Loucy (cell line): ENCODE data around the gene SLC6A2.
A peak's percentile ranks its signal among the peaks of the same experiment; 100 is the strongest.

Source experiments
- H2AFZ ChIP-seq: fragments of 200-600 bp; sonication (generic); 2 replicates; pipeline ENCODE4 v1.6.0; 2016; ENCODE audit warnings: antibody characterized with exemption, mild to moderate bottlenecking, low read length, moderate library complexity
- H3F3A ChIP-seq: fragments of 200-600 bp; 2 replicates; pipeline ENCODE4 v1.6.0; 2016; ENCODE audit warnings: antibody characterized with exemption, low read depth, mild to moderate bottlenecking
- H3K27me3 ChIP-seq: fragments of 200-600 bp; sonication (generic); 2 replicates; pipeline ENCODE4 v1.6.1; 2014; ENCODE audit warnings: low read length, mild to moderate bottlenecking; ENCODE audit not compliant: insufficient read depth, poor library complexity, severe bottlenecking
- H3K36me3 ChIP-seq: fragments of 200-600 bp; sonication (generic); 2 replicates; pipeline ENCODE4 v1.6.1; 2016; ENCODE audit warnings: low read length; ENCODE audit not compliant: insufficient read depth
- H3K4me1 ChIP-seq: fragments of 200-600 bp; sonication (generic); 2 replicates; pipeline ENCODE4 v1.5.1; 2014; ENCODE audit warnings: low read length, mild to moderate bottlenecking; ENCODE audit not compliant: insufficient read depth, poor library complexity, severe bottlenecking
- H3K4me2 ChIP-seq: fragments of 200-600 bp; sonication (generic); 2 replicates; pipeline ENCODE4 v1.6.0; 2014; ENCODE audit warnings: antibody characterized with exemption, low read length, low read depth, mild to moderate bottlenecking; ENCODE audit not compliant: poor library complexity, severe bottlenecking
- H3K4me3 ChIP-seq: fragments of 200-600 bp; sonication (generic); 2 replicates; pipeline ENCODE4 v1.5.1; 2014; ENCODE audit warnings: low read length, mild to moderate bottlenecking, mixed read lengths; ENCODE audit not compliant: poor library complexity, severe bottlenecking
- H3K79me2 ChIP-seq: fragments of 200-600 bp; sonication (generic); 2 replicates; pipeline ENCODE4 v1.6.1; 2014; ENCODE audit warnings: low read length; ENCODE audit not compliant: insufficient read depth
- H3K9ac ChIP-seq: fragments of 200-600 bp; sonication (generic); 2 replicates; pipeline ENCODE4 v1.6.0; 2014; ENCODE audit warnings: mild to moderate bottlenecking, low read depth, low read length, moderate library complexity; ENCODE audit not compliant: poor library complexity, severe bottlenecking
- H3K9me2 ChIP-seq: fragments of 200-600 bp; sonication (generic); replicated peaks from 2 replicates; pipeline ENCODE4 v1.6.1; 2016; ENCODE audit warnings: low read depth, low read length, mixed read lengths
- H3K9me3 ChIP-seq: fragments of 200-600 bp; sonication (generic); 2 replicates; pipeline ENCODE4 v1.6.1; 2014; ENCODE audit warnings: mild to moderate bottlenecking, antibody characterized with exemption, low read length, low read depth; ENCODE audit not compliant: insufficient read depth
- H4K20me1 ChIP-seq: fragments of 200-600 bp; sonication (generic); 2 replicates; pipeline ENCODE4 v1.6.0; 2014; ENCODE audit warnings: antibody characterized with exemption, low read length, mild to moderate bottlenecking; ENCODE audit not compliant: insufficient read depth, poor library complexity, severe bottlenecking
- EZH2phosphoT487 ChIP-seq: fragments of 200-600 bp; IDR thresholded peaks from 2 replicates; pipeline ENCODE4 v1.6.1; 2018; ENCODE audit warnings: antibody characterized with exemption, mild to moderate bottlenecking, moderate library complexity, borderline replicate concordance
- TF ChIP-seq, protein P1 (sequence below): fragments of 200-600 bp; sonication (generic); conservative IDR thresholded peaks from 2 replicates; pipeline ENCODE4 v1.5.1; 2014; ENCODE audit warnings: mild to moderate bottlenecking, antibody characterized with exemption, low read length

SLC6A2 gene

GRCh38 chr16:55700961-55701360 lies 45.2 kb downstream of the SLC6A2 start:
- H3K4me2 ChIP-seq = no peak overlapping the region
- no peaks in the 10 kb centered on the region for H3K9me2 ChIP-seq
- H3K79me2 ChIP-seq = no peaks in the 10 kb centered on the region
- H3K9ac ChIP-seq = no peak overlapping the region
- peaks cover 5% of the 10 kb centered on the region for H3K4me1 ChIP-seq
- H3K4me3 ChIP-seq = no peak overlapping the region
- H4K20me1 ChIP-seq = no peaks in the 10 kb centered on the region
- no peaks in the 10 kb centered on the region for H3K27me3 ChIP-seq
- H3K36me3 ChIP-seq = no peaks in the 10 kb centered on the region
- no peak overlapping the region for H2AFZ ChIP-seq
- no peaks in the 10 kb centered on the region for H3K9me3 ChIP-seq
- TF ChIP-seq EZH2phosphoT487 = no peak
- TF ChIP-seq, protein P1, sequence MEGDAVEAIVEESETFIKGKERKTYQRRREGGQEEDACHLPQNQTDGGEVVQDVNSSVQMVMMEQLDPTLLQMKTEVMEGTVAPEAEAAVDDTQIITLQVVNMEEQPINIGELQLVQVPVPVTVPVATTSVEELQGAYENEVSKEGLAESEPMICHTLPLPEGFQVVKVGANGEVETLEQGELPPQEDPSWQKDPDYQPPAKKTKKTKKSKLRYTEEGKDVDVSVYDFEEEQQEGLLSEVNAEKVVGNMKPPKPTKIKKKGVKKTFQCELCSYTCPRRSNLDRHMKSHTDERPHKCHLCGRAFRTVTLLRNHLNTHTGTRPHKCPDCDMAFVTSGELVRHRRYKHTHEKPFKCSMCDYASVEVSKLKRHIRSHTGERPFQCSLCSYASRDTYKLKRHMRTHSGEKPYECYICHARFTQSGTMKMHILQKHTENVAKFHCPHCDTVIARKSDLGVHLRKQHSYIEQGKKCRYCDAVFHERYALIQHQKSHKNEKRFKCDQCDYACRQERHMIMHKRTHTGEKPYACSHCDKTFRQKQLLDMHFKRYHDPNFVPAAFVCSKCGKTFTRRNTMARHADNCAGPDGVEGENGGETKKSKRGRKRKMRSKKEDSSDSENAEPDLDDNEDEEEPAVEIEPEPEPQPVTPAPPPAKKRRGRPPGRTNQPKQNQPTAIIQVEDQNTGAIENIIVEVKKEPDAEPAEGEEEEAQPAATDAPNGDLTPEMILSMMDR = no peak
- H3F3A ChIP-seq = no peaks in the 10 kb centered on the region

GRCh38 chr16:55701442-55702319 lies 45.9 kb downstream of the SLC6A2 start:
- H3K9ac ChIP-seq = no peak overlapping the region
- H2AFZ ChIP-seq = no peak overlapping the region
- H3K4me2 ChIP-seq = no peak overlapping the region
- no peaks in the 10 kb centered on the region for H3F3A ChIP-seq
- H3K4me1 ChIP-seq = peaks cover 5% of the 10 kb centered on the region
- no peaks in the 10 kb centered on the region for H3K79me2 ChIP-seq
- H4K20me1 ChIP-seq = no peaks in the 10 kb centered on the region
- no peaks in the 10 kb centered on the region for H3K9me2 ChIP-seq
- no peaks in the 10 kb centered on the region for H3K9me3 ChIP-seq
- TF ChIP-seq, protein P1 = peak; percentile 83
- no peak for TF ChIP-seq EZH2phosphoT487
- no peak overlapping the region for H3K4me3 ChIP-seq
- no peaks in the 10 kb centered on the region for H3K27me3 ChIP-seq
- H3K36me3 ChIP-seq = no peaks in the 10 kb centered on the region

DNA sequence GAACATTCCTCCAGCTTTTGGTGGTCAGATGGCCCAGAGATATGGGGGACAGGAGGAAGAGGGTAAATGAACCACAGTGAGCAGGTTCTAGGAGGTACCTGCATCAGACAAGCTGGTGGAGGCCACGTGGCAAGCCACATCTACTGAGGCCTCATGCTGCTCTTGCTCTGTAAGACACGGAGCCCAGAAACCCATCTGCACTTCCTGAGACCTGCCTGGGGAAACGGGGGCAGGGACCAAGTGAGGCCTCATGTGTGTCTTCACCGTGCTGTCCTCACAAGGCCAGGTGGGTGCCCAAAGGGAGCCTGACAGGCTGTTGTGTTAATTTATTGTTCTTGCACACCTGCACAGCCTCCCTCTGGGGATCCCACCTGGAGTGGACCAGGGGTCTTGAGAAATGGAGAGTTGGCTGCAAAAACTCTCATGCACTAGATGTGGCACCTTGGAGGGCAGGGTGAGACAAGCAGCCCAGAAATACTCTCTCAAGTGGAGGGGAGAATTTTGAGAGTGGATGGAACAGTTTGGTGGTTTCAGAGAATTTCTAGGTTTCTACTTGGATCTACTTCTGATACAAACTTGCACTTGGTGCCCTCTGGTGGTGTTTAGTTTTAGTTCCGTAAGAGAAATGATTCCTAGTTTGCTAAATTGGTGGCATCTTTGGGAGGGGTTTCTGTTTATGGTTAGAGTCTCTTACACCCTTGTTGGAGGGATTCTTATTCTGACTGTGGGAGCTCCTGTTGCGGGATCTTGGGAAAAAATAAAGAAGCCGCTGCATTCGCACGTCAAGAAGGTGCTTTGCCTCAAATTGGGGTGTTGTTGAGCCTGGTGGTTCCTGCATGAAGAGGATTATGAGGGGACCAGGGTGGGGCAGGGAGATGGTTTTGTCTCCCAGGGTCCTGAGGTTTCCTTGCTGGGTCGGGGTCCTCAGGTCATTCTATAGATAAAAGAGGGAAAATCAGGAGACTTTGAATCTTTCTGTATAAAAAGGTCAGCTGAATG lies 47.5 kb downstream of the SLC6A2 start:
- Histone ChIP-seq H2AFZ (no peak overlapping the region), H3F3A (no peaks in the 10 kb centered on the region), H3K79me2 (no peaks in the 10 kb centered on the region), H3K36me3 (no peaks in the 10 kb centered on the region), H3K9ac (no peak overlapping the region), H3K9me3 (no peaks in the 10 kb centered on the region), H4K20me1 (no peaks in the 10 kb centered on the region), H3K4me1 (peaks cover 5% of the 10 kb centered on the region), H3K4me2 (no peak overlapping the region), H3K27me3 (no peaks in the 10 kb centered on the region), H3K9me2 (no peaks in the 10 kb centered on the region), H3K4me3 (no peak overlapping the region)
- TF ChIP-seq, protein P1 = peak; percentile 70
- TF ChIP-seq EZH2phosphoT487 = no peak
